A549 (cell line): Measurements from ENCODE around the gene UBE2A. TPM values are rescaled to one million over a fixed set of nuclear protein-coding genes. Genes with fewer than 3 reads are reported as not detected.
A peak's percentile ranks its signal among the peaks of the same experiment; 100 is the strongest.

Experiments used
- ATAC-seq, 2 experiments: fragments of 200-7000 bp in 1 of 2; fragments of >200 bp in 1 of 2; cut with Nextera tagmentation in 1 of 2; cut with Tn5 transposase in 1 of 2; 3 replicates each; pipeline versions ENCODE4 v1.8.0 to v1.9.1; 2018 to 2020; ENCODE audit warnings: mild to moderate bottlenecking in 1 of 2, moderate library complexity in 1 of 2
- CTCF ChIA-PET: fragments of 300-600 bp; sonication (Branson Sonifier 250); formaldehyde crosslinking; extraction: SDS; loops from one replicate; lab custom pipeline; 2021; ENCODE audit warnings: antibody characterized with exemption, inconsistent platforms; lab: Yijun Ruan, JAX
- POLR2A ChIA-PET: fragments of 350-600 bp; formaldehyde crosslinking; extraction: SDS; loops from one replicate; lab custom pipeline; 2021; ENCODE audit warnings: antibody characterized with exemption, inconsistent platforms; lab: Yijun Ruan, JAX
- DNase-seq, 2 experiments: peaks; one replicate each; pipeline versions ENCODE4 v3.0.0 to v3.0.0-alpha.2; 2011 to 2016; ENCODE audit warnings: low read depth in 1 of 2, low spot score in 1 of 2
- FAIRE-seq: peaks from 2 replicates; lab custom pipeline; 2011; peaks lifted over from hg19 to GRCh38; lab: Jason Lieb, UNC
- H3K27ac ChIP-seq, 2 experiments: fragments of >200 bp; sonication (Bioruptor Twin); formaldehyde crosslinking; 3 replicates each; pipeline ENCODE4 v1.5.1; 2016 to 2017
- H3K4me1 ChIP-seq: fragments of >200 bp; sonication (Bioruptor Twin); formaldehyde crosslinking; 3 replicates; pipeline ENCODE4 v1.6.1; 2016
- H3K4me2 ChIP-seq: fragments of >200 bp; sonication (Bioruptor Twin); formaldehyde crosslinking; 3 replicates; pipeline ENCODE4 v1.6.1; 2016
- H3K4me3 ChIP-seq: fragments of >200 bp; sonication (Bioruptor Twin); formaldehyde crosslinking; 3 replicates; pipeline ENCODE4 v1.5.1; 2016
- H3K9me3 ChIP-seq: fragments of >200 bp; sonication (Bioruptor Twin); formaldehyde crosslinking; 3 replicates; pipeline ENCODE4 v1.6.1; 2016
- CBX2 ChIP-seq: fragments of 200-600 bp; sonication (generic); IDR thresholded peaks from 2 replicates; pipeline ENCODE4 v1.6.1; 2016; ENCODE audit warnings: low read depth, mild to moderate bottlenecking, borderline replicate concordance
- CEBPB ChIP-seq, 2 experiments: fragments of >200 bp in 1 of 2; sonication (Bioruptor Twin) in 1 of 2; formaldehyde crosslinking in 1 of 2; IDR thresholded peaks; 2 replicates each; pipeline ENCODE4 v1.6.1; 2012 to 2016
- EHF ChIP-seq: fragments of 250-450 bp; sonication (Bioruptor Pico); IDR thresholded peaks from 2 replicates; pipeline ENCODE4 v1.5.0; 2020; ENCODE audit warnings: mild to moderate bottlenecking
- EHMT2 ChIP-seq: fragments of 200-600 bp; sonication (generic); IDR thresholded peaks from 2 replicates; pipeline ENCODE4 v1.6.1; 2016; ENCODE audit warnings: antibody characterized with exemption, low read depth, mild to moderate bottlenecking, moderate library complexity
- GATA3 ChIP-seq: IDR thresholded peaks from 2 replicates; pipeline ENCODE4 v1.6.1; 2012; ENCODE audit warnings: borderline replicate concordance
- HDAC2 ChIP-seq: fragments of 200-600 bp; sonication (generic); IDR thresholded peaks from 2 replicates; pipeline ENCODE4 v1.6.1; 2016
- HEYL ChIP-seq: fragments of 250-450 bp; sonication (Bioruptor Pico); IDR thresholded peaks from 2 replicates; pipeline ENCODE4 v1.8.0; 2021; ENCODE audit warnings: mild to moderate bottlenecking, moderate library complexity
- HOXB13 ChIP-seq: fragments of 250-450 bp; sonication (Bioruptor Pico); IDR thresholded peaks from 2 replicates; pipeline ENCODE4 v1.5.0; 2020; ENCODE audit warnings: low read depth, mild to moderate bottlenecking, moderate library complexity
- KDM1A ChIP-seq: fragments of 200-600 bp; sonication (generic); IDR thresholded peaks from 2 replicates; pipeline ENCODE4 v1.6.1; 2016; ENCODE audit warnings: low read depth, mild to moderate bottlenecking
- MAFK ChIP-seq: fragments of 450-650 bp; IDR thresholded peaks from 2 replicates; pipeline ENCODE4 v1.6.1; 2014; ENCODE audit not compliant: partially characterized antibody
- NPAS2 ChIP-seq: fragments of 250-450 bp; sonication (Bioruptor Pico); IDR thresholded peaks from 2 replicates; pipeline ENCODE4 v1.8.0; 2022; ENCODE audit warnings: mild to moderate bottlenecking, moderate library complexity, borderline replicate concordance
- PHF8 ChIP-seq: fragments of 200-600 bp; sonication (generic); IDR thresholded peaks from 2 replicates; pipeline ENCODE4 v1.6.1; 2016; ENCODE audit warnings: low read depth, mild to moderate bottlenecking, antibody characterized with exemption, moderate library complexity, borderline replicate concordance
- POLR2AphosphoS2 ChIP-seq: conservative IDR thresholded peaks from 2 replicates; pipeline ENCODE4 v1.6.1; 2012; ENCODE audit warnings: low read length, improper control_type of control experiment, inconsistent platforms
- RAD21 ChIP-seq, 2 experiments: fragments of >200 bp in 1 of 2; sonication (Bioruptor Twin) in 1 of 2; formaldehyde crosslinking in 1 of 2; IDR thresholded peaks in 1 of 2; conservative IDR thresholded peaks in 1 of 2; 2 replicates in 1 of 2; 3 replicates in 1 of 2; pipeline ENCODE4 v1.6.1; 2012 to 2018; ENCODE audit warnings: inconsistent platforms in 1 of 2
- RCOR1 ChIP-seq: fragments of 150-350 bp; IDR thresholded peaks from 2 replicates; pipeline ENCODE4 v1.6.1; 2014; ENCODE audit warnings: antibody characterized with exemption, low read length, low read depth
- RNF2 ChIP-seq: fragments of 200-600 bp; sonication (generic); IDR thresholded peaks from 2 replicates; pipeline ENCODE4 v1.6.1; 2016; ENCODE audit warnings: low read depth, mild to moderate bottlenecking, antibody characterized with exemption, moderate library complexity, borderline replicate concordance
- ZSCAN20 ChIP-seq: fragments of 250-450 bp; sonication (Bioruptor Pico); IDR thresholded peaks from 2 replicates; pipeline ENCODE4 v1.8.0; 2022; ENCODE audit warnings: mild to moderate bottlenecking, moderate library complexity
- WGBS: methylation state at CpG from one replicate; pipeline ENCODE4 v1.1.6; 2017; ENCODE audit errors: missing lambda C conversion rate; 5-methylcytosine and 5-hydroxymethylcytosine counted together
- polyA plus RNA-seq, 4 experiments: library from polyadenylated mRNA; depleted of rRNA in 3 of 4; stranded (reverse); fragments of >200 nt; fragmentation: RNase III in 1 of 4; extraction: RNeasy Plus Mini Kit Qiagen cat#74134 plus additional on column Dnase treatment in 1 of 4; gene quantifications; 2 replicates in 3 of 4; 3 replicates in 1 of 4; pipeline ENCODE4 v1.2.3, GENCODE V29; 2011 to 2017
- TF ChIP-seq, protein P1 (sequence below): fragments of >200 bp; sonication (Bioruptor Twin); formaldehyde crosslinking; IDR thresholded peaks from 2 replicates; pipeline ENCODE4 v1.6.1; 2016
- TF ChIP-seq, protein P2 (sequence below): fragments of 150-350 bp; IDR thresholded peaks from 2 replicates; pipeline ENCODE4 v1.6.1; 2014; ENCODE audit warnings: low read depth, mild to moderate bottlenecking, low read length
- TF ChIP-seq, protein P3 (sequence below): fragments of 250-450 bp; sonication (Bioruptor Pico); IDR thresholded peaks from 2 replicates; pipeline ENCODE4 v1.5.0; 2021; ENCODE audit warnings: mild to moderate bottlenecking, moderate library complexity, borderline replicate concordance
- TF ChIP-seq, protein P4 (sequence below): IDR thresholded peaks from 2 replicates; pipeline ENCODE4 v1.6.1; 2012
- TF ChIP-seq, protein P5 (sequence below): fragments of >200 bp; sonication (Bioruptor Twin); formaldehyde crosslinking; IDR thresholded peaks from 3 replicates; pipeline ENCODE4 v1.6.1; 2016
- TF ChIP-seq, protein P6 (sequence below): IDR thresholded peaks from 2 replicates; pipeline ENCODE4 v1.6.1; 2012; ENCODE audit warnings: low read depth, borderline replicate concordance
- TF ChIP-seq, protein P7 (sequence below): fragments of 250-450 bp; sonication (Bioruptor Pico); IDR thresholded peaks from 2 replicates; pipeline ENCODE4 v1.5.0; 2020; ENCODE audit warnings: low read depth, mild to moderate bottlenecking, moderate library complexity

The UBE2A gene
- polyA plus RNA-seq, 2 of the 4 experiments (the other 2 are of a cell fraction) = 109 to 131 TPM

DNA sequence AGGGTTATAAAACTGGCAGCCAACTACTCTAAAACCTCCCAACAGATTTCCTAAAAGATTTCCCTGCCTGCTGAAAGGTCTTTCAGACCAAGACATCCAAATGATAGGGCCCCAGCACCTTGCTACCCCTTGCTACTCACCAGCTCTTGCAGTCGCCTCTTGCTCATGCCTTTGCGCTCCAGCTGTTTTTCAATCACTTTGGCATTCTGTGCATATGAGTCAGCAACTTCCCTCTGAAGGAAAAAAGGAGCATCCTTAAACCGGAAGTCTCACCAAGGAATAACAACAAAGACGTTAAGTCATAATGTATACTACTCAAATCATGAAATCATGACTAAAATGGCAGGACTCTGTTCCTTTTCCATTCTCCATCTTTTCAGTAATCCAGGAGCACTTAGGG is 33.2 kb upstream of the UBE2A start:
- ChIA-PET POLR2A (no interaction called here), CTCF (interaction anchor here (2.6 kb wide), 1 partner anchor 25 kb away, joined by 8 read pairs; no protein-coding TSS in a partner anchor)
- TF ChIP-seq, protein P1, sequence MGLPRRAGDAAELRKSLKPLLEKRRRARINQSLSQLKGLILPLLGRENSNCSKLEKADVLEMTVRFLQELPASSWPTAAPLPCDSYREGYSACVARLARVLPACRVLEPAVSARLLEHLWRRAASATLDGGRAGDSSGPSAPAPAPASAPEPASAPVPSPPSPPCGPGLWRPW = no peak
- no peak for TF ChIP-seq PHF8
- TF ChIP-seq MAFK = peak; percentile 37
- TF ChIP-seq NPAS2 (CRISPR knock-in tag) = no peak
- TF ChIP-seq KDM1A = no peak
- TF ChIP-seq, protein P2, sequence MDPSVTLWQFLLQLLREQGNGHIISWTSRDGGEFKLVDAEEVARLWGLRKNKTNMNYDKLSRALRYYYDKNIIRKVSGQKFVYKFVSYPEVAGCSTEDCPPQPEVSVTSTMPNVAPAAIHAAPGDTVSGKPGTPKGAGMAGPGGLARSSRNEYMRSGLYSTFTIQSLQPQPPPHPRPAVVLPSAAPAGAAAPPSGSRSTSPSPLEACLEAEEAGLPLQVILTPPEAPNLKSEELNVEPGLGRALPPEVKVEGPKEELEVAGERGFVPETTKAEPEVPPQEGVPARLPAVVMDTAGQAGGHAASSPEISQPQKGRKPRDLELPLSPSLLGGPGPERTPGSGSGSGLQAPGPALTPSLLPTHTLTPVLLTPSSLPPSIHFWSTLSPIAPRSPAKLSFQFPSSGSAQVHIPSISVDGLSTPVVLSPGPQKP = no peak
- TF ChIP-seq, protein P3, sequence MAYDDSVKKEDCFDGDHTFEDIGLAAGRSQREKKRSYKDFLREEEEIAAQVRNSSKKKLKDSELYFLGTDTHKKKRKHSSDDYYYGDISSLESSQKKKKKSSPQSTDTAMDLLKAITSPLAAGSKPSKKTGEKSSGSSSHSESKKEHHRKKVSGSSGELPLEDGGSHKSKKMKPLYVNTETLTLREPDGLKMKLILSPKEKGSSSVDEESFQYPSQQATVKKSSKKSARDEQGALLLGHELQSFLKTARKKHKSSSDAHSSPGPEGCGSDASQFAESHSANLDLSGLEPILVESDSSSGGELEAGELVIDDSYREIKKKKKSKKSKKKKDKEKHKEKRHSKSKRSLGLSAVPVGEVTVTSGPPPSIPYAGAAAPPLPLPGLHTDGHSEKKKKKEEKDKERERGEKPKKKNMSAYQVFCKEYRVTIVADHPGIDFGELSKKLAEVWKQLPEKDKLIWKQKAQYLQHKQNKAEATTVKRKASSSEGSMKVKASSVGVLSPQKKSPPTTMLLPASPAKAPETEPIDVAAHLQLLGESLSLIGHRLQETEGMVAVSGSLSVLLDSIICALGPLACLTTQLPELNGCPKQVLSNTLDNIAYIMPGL = no peak
- TF ChIP-seq, protein P4, sequence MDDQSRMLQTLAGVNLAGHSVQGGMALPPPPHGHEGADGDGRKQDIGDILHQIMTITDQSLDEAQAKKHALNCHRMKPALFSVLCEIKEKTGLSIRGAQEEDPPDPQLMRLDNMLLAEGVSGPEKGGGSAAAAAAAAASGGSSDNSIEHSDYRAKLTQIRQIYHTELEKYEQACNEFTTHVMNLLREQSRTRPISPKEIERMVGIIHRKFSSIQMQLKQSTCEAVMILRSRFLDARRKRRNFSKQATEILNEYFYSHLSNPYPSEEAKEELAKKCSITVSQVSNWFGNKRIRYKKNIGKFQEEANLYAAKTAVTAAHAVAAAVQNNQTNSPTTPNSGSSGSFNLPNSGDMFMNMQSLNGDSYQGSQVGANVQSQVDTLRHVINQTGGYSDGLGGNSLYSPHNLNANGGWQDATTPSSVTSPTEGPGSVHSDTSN = no peak
- FAIRE-seq = no peak
- H3K27ac ChIP-seq = peak overlapping the region in 1 of 2 experiments; percentile 50; a peak in 1 of 6 replicates
- H3K9me3 ChIP-seq = no peaks in the 10 kb centered on the region
- 35% methylated on average over 4 of the region's 4 CpGs for WGBS
- peak overlapping the region; percentile 22; the same call in 1 of the 3 replicates for H3K4me2 ChIP-seq
- peak; percentile 54 to 60; a peak in 3 of 6 replicates for ATAC-seq
- peak; percentile 22 to 55 for DNase-seq
- no peak overlapping the region for H3K4me3 ChIP-seq
- H3K4me1 ChIP-seq = peaks cover 9% of the 10 kb centered on the region

DNA sequence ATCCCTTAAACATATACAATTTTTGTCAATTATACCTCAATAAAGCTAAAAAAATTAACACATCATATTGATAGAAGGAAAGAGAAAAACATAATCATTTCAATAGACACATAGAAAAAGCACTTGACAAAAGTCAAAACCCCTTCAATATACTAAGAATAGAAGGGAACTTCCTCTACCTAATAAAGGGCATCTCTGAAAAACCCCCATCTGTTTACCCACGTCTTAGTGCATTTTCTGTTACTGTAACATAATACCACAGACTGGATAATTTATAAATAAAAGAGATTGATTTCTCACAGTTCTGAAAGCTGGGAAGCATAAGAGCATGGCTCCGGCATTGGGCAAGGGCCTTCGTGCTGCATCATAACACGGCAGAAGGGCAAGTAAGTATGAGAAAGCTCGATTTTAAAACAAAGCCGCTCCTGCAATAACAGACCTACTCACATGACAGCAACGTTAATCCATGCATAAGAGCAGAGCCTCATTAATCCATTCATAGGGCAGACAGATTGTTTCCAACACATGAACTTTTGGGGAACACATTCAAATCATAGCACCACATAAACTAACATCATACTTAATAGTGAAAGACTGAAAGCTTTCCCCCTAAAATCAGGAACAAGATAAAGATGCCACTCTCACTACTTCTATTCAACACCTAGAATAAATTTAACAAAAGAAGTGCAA is 24.9 kb upstream of the UBE2A start:
- no peak for DNase-seq

DNA sequence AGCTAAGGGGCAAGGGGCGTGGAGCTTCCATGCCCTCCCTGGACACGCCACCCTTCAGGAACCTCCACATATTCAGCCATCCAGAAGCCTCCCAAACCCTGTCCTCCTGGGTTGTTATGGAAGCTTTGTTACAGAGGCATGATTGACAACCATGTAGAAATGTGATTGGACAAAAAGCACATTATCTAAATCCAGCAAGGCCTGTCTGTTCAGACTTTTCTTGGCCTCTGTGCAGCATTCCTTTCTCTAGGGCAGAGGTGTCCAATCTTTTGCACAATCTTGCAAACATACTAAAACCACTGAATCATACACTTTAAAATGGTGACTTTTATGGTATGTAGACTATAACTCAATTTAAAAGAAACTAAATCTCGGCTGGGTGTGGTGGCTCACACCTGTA is 21.9 kb upstream of the UBE2A start:
- H3K4me1 ChIP-seq = no peaks in the 10 kb centered on the region
- DNase-seq (no peak), FAIRE-seq (no peak), ATAC-seq (peak in 1 of 2 experiments; percentile 32; a peak in 1 of 6 replicates)
- H3K9me3 ChIP-seq = no peaks in the 10 kb centered on the region
- 93% methylated on average over 3 of the region's 3 CpGs for WGBS
- POLR2A ChIA-PET = no interaction called here
- CTCF ChIA-PET = no interaction called here
- no peak overlapping the region for H3K4me3 ChIP-seq
- H3K4me2 ChIP-seq = no peak overlapping the region
- no peak overlapping the region for H3K27ac ChIP-seq
- TF ChIP-seq, protein P5, sequence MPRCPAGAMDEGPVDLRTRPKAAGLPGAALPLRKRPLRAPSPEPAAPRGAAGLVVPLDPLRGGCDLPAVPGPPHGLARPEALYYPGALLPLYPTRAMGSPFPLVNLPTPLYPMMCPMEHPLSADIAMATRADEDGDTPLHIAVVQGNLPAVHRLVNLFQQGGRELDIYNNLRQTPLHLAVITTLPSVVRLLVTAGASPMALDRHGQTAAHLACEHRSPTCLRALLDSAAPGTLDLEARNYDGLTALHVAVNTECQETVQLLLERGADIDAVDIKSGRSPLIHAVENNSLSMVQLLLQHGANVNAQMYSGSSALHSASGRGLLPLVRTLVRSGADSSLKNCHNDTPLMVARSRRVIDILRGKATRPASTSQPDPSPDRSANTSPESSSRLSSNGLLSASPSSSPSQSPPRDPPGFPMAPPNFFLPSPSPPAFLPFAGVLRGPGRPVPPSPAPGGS = no peak
- TF ChIP-seq EHF (CRISPR knock-in tag) (no peak), RAD21 (conservative IDR thresholded peaks at IDR 0.05 in 1 of 2, IDR thresholded peaks at IDR 0.05 in 1 of 2) (no peak), HOXB13 (CRISPR knock-in tag) (no peak), RCOR1 (no peak), POLR2AphosphoS2 (no peak), RNF2 (no peak), CEBPB (IDR thresholded peaks at IDR 0.05) (no peak), MAFK (no peak), ZSCAN20 (CRISPR knock-in tag) (no peak), HDAC2 (no peak), HEYL (CRISPR knock-in tag) (no peak), CBX2 (no peak), GATA3 (no peak)
- TF ChIP-seq, protein P6, sequence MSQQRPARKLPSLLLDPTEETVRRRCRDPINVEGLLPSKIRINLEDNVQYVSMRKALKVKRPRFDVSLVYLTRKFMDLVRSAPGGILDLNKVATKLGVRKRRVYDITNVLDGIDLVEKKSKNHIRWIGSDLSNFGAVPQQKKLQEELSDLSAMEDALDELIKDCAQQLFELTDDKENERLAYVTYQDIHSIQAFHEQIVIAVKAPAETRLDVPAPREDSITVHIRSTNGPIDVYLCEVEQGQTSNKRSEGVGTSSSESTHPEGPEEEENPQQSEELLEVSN = no peak
- TF ChIP-seq, protein P2 = no peak
- TF ChIP-seq, protein P7, sequence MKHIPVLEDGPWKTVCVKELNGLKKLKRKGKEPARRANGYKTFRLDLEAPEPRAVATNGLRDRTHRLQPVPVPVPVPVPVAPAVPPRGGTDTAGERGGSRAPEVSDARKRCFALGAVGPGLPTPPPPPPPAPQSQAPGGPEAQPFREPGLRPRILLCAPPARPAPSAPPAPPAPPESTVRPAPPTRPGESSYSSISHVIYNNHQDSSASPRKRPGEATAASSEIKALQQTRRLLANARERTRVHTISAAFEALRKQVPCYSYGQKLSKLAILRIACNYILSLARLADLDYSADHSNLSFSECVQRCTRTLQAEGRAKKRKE (CRISPR knock-in tag) = no peak

More for the DNA sequence above, 24.9 kb upstream of the UBE2A start:
- CTCF ChIA-PET = no interaction called here
- H3K4me2 ChIP-seq = no peak overlapping the region
- ATAC-seq (no peak), FAIRE-seq (no peak)
- 68% methylated on average over 7 of the region's 7 CpGs for WGBS
- TF ChIP-seq EHMT2 = no peak
- no peak overlapping the region for H3K27ac ChIP-seq
- H3K4me1 ChIP-seq = no peaks in the 10 kb centered on the region
- POLR2A ChIA-PET = no interaction called here
- H3K4me3 ChIP-seq = no peak overlapping the region
- no peaks in the 10 kb centered on the region for H3K9me3 ChIP-seq
